8988T (cell line): ENCODE results near the gene SLC11A1.

ENCODE experiments used
- DNase-seq: peaks from one replicate; pipeline ENCODE4 v3.0.0; 2011

Gene SLC11A1

GRCh38 chr2:218437969-218438368, 55.9 kb downstream of the SLC11A1 start:
- DNase-seq: no peak

- no peak for DNase-seq
Measured at GRCh38 chr2:218438596-218438995, 56.5 kb downstream of the SLC11A1 start.

GRCh38 chr2:218444692-218445357, 62.8 kb downstream of the SLC11A1 start:
- DNase-seq: no peak

GRCh38 chr2:218445602-218446001, 63.5 kb downstream of the SLC11A1 start:
- DNase-seq: no peak
